OCI-LY3 (cell line): Measurements from ENCODE around the gene MBNL1.

ENCODE experiments used
- H2AFZ ChIP-seq: fragments of 200-600, 300-600 bp; shearing (Covaris generic); 2 replicates; pipeline ENCODE4 v1.6.0; 2014; ENCODE audit warnings: antibody characterized with exemption, low read depth, low read length
- H3K27ac ChIP-seq: fragments of 200-600, 300-600 bp; sonication (generic); 2 replicates; pipeline ENCODE4 v1.5.1; 2014; ENCODE audit warnings: mild to moderate bottlenecking, low read length, moderate library complexity, mixed read lengths
- H3K27me3 ChIP-seq: fragments of 200-600, 300-600 bp; sonication (generic); 2 replicates; pipeline ENCODE4 v1.6.1; 2014; ENCODE audit warnings: low read depth, low read length, mixed read lengths
- H3K36me3 ChIP-seq: fragments of 200-600, 300-600 bp; sonication (generic); replicated peaks from 2 replicates; pipeline ENCODE3; 2014; ENCODE audit warnings: low read depth, low read length, mixed read lengths
- H3K4me1 ChIP-seq: fragments of 300-600, 200-600 bp; sonication (generic); 2 replicates; pipeline ENCODE4 v1.6.1; 2014; ENCODE audit warnings: low read length, mixed read lengths
- H3K4me2 ChIP-seq: fragments of 200-600, 300-600 bp; sonication (generic); 2 replicates; pipeline ENCODE4 v1.6.1; 2014; ENCODE audit warnings: low read length, mixed read lengths
- H3K4me3 ChIP-seq: fragments of 300-600, 200-600 bp; sonication (generic); 2 replicates; pipeline ENCODE4 v1.5.1; 2014; ENCODE audit warnings: antibody characterized with exemption, mild to moderate bottlenecking, low read length, moderate library complexity
- H3K79me2 ChIP-seq: fragments of 300-600, 200-600 bp; shearing (Covaris generic); 2 replicates; pipeline ENCODE4 v1.6.1; 2014; ENCODE audit warnings: mild to moderate bottlenecking, low read length, mixed read lengths
- H3K9ac ChIP-seq: fragments of 300-600, 200-600 bp; shearing (Covaris generic); 2 replicates; pipeline ENCODE4 v1.6.0; 2014; ENCODE audit warnings: mild to moderate bottlenecking, low read length, moderate library complexity
- H3K9me3 ChIP-seq: fragments of 200-600, 300-600 bp; shearing (Covaris generic); 2 replicates; pipeline ENCODE4 v1.6.1; 2014; ENCODE audit warnings: low read length, mixed read lengths; ENCODE audit not compliant: insufficient read depth
- H4K20me1 ChIP-seq: fragments of 200-600, 300-600 bp; sonication (generic); 2 replicates; pipeline ENCODE4 v1.6.1; 2016; ENCODE audit warnings: low read length, mixed read lengths; ENCODE audit not compliant: insufficient read depth
- EZH2phosphoT487 ChIP-seq: fragments of 200-600 bp; shearing (Covaris generic); IDR thresholded peaks from 2 replicates; pipeline ENCODE4 v1.6.1; 2018; ENCODE audit warnings: antibody characterized with exemption, mixed run types, low read depth
- TF ChIP-seq, protein P1 (sequence below): fragments of 200-600, 300-600 bp; sonication (generic); IDR thresholded peaks from 2 replicates; pipeline ENCODE4 v1.5.1; 2014; ENCODE audit warnings: antibody characterized with exemption, low read length, low read depth

MBNL1 gene

DNA sequence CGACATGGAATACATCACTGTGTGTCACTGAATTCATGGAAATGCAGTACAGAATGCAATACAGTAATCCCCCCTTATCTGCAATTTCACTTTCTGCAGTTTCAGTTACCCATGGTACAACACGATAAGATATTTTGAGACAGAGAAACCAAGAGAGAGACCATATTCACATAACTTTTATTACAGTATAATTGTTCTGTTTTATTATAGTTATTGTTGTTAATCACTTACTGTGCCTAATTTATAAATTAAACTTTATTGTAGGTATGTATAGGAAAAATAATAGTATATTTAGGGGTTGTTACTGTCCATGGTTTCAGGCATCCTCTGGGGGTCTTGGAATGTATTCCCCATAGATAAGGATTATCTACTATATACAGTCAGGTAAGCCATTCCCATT is 61.8 kb downstream of the MBNL1 start:
- H3K27ac ChIP-seq, result no peak overlapping the region
- peaks cover 15% of the 10 kb centered on the region for H3K36me3 ChIP-seq

DNA sequence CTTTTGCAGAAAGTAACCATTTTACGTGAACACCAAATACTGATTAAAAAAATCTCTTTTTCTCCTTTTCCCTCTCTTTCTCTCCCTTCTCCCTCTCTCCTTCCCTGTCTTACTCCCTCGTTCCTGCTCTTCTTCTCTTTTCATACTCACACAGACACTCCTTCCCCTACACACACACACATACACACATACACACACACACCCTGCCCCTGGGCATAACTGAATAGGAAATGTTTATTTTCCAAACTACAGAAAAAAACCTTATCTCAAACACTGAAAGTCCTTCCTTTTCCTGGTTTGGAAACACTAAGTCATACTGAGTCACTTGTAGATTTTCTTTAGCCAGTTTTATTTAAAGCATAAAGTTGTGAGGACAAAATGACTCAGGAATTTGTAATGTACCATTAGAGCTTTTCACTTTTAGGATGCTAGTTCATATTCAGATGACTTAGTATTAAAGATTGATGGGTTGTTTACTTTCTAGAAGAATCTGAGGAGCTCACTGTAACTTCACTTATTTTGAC is 62.4 kb downstream of the MBNL1 start:
- H3K4me1 ChIP-seq, result peaks cover 41% of the 10 kb centered on the region
- H4K20me1 ChIP-seq, result peaks cover 80% of the 10 kb centered on the region
- peaks cover 95% of the 10 kb centered on the region for H3K79me2 ChIP-seq
- H3K4me2 ChIP-seq, result no peak overlapping the region
- no peak overlapping the region for H3K4me3 ChIP-seq
- TF ChIP-seq, protein P1, sequence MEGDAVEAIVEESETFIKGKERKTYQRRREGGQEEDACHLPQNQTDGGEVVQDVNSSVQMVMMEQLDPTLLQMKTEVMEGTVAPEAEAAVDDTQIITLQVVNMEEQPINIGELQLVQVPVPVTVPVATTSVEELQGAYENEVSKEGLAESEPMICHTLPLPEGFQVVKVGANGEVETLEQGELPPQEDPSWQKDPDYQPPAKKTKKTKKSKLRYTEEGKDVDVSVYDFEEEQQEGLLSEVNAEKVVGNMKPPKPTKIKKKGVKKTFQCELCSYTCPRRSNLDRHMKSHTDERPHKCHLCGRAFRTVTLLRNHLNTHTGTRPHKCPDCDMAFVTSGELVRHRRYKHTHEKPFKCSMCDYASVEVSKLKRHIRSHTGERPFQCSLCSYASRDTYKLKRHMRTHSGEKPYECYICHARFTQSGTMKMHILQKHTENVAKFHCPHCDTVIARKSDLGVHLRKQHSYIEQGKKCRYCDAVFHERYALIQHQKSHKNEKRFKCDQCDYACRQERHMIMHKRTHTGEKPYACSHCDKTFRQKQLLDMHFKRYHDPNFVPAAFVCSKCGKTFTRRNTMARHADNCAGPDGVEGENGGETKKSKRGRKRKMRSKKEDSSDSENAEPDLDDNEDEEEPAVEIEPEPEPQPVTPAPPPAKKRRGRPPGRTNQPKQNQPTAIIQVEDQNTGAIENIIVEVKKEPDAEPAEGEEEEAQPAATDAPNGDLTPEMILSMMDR, result no peak
- no peak for TF ChIP-seq EZH2phosphoT487
- H3K36me3 ChIP-seq, result peaks cover 17% of the 10 kb centered on the region
- no peaks in the 10 kb centered on the region for H3K27me3 ChIP-seq
- H3K9me3 ChIP-seq, result no peaks in the 10 kb centered on the region
- no peak overlapping the region for H3K9ac ChIP-seq
- no peak overlapping the region for H3K27ac ChIP-seq
- no peak overlapping the region for H2AFZ ChIP-seq

More for the DNA sequence above, 61.8 kb downstream of the MBNL1 start:
- Histone ChIP-seq H3K9me3 (no peaks in the 10 kb centered on the region), H3K4me3 (no peak overlapping the region), H3K79me2 (peaks cover 96% of the 10 kb centered on the region), H3K27me3 (no peaks in the 10 kb centered on the region), H4K20me1 (peaks cover 80% of the 10 kb centered on the region), H3K4me1 (peaks cover 38% of the 10 kb centered on the region), H3K4me2 (no peak overlapping the region), H2AFZ (no peak overlapping the region), H3K9ac (no peak overlapping the region)
- TF ChIP-seq EZH2phosphoT487, result no peak

- H3K4me2 ChIP-seq, result no peak overlapping the region
These were observed 63.3 kb downstream of the MBNL1 start for GRCh38 chr3:152331998-152332397.

GRCh38 chr3:152333928-152334327 is 65.2 kb downstream of the MBNL1 start:
- Histone ChIP-seq H3K79me2 (peaks cover 90% of the 10 kb centered on the region), H4K20me1 (peaks cover 75% of the 10 kb centered on the region), H3K9ac (no peak overlapping the region), H3K4me3 (no peak overlapping the region), H3K4me2 (no peak overlapping the region), H3K27ac (no peak overlapping the region), H3K4me1 (peaks cover 30% of the 10 kb centered on the region), H2AFZ (no peak overlapping the region), H3K36me3 (peaks cover 23% of the 10 kb centered on the region), H3K9me3 (no peaks in the 10 kb centered on the region), H3K27me3 (no peaks in the 10 kb centered on the region)
- TF ChIP-seq, protein P1, result no peak
- TF ChIP-seq EZH2phosphoT487, result no peak

More at GRCh38 chr3:152331998-152332397, 63.3 kb downstream of the MBNL1 start:
- no peak overlapping the region for H3K9ac ChIP-seq
- H3K36me3 ChIP-seq, result peaks cover 17% of the 10 kb centered on the region
- no peaks in the 10 kb centered on the region for H3K9me3 ChIP-seq
- peaks cover 79% of the 10 kb centered on the region for H4K20me1 ChIP-seq
- peaks cover 41% of the 10 kb centered on the region for H3K4me1 ChIP-seq
- no peak overlapping the region for H2AFZ ChIP-seq
- H3K27me3 ChIP-seq, result no peaks in the 10 kb centered on the region
- no peak overlapping the region for H3K27ac ChIP-seq
- TF ChIP-seq EZH2phosphoT487, result no peak
- TF ChIP-seq, protein P1, result no peak
- H3K79me2 ChIP-seq, result peaks cover 94% of the 10 kb centered on the region
- H3K4me3 ChIP-seq, result no peak overlapping the region
